HG03575 (cell line): ENCODE results near the gene MAPK12.

Experiments
- ATAC-seq: cut with Tn5 transposase; IDR thresholded peaks from one replicate; pipeline ENCODE4 v1.9.1; 2021; ENCODE audit not compliant: unreplicated experiment, insufficient number of reproducible peaks, low FRiP score; ENCODE audit errors: extremely low read depth

MAPK12 gene

GRCh38 chr22:50221410-50222300 lies 39.8 kb downstream of the MAPK12 start:
- no peak for ATAC-seq

GRCh38 chr22:50220603-50221409 lies 40.7 kb downstream of the MAPK12 start:
- ATAC-seq, result no peak

GRCh38 chr22:50219800-50220602 lies 41.5 kb downstream of the MAPK12 start:
- no peak for ATAC-seq

GRCh38 chr22:50218996-50219727 lies 42.3 kb downstream of the MAPK12 start:
- ATAC-seq, result no peak

GRCh38 chr22:50218153-50218995 lies 43.1 kb downstream of the MAPK12 start:
- ATAC-seq, result no peak

- no peak for ATAC-seq
Measured at GRCh38 chr22:50217543-50218152, 43.8 kb downstream of the MAPK12 start.

GRCh38 chr22:50216684-50217520 lies 44.6 kb downstream of the MAPK12 start:
- no peak for ATAC-seq

- ATAC-seq, result no peak
Measured at GRCh38 chr22:50216055-50216683, 45.3 kb downstream of the MAPK12 start.

- ATAC-seq, result no peak
Measured at GRCh38 chr22:50215297-50216054, 46.0 kb downstream of the MAPK12 start.

GRCh38 chr22:50213263-50213662 lies 48.2 kb downstream of the MAPK12 start:
- ATAC-seq, result no peak

GRCh38 chr22:50211147-50211546 lies 50.3 kb downstream of the MAPK12 start:
- no peak for ATAC-seq

- ATAC-seq, result no peak
Measured at GRCh38 chr22:50210378-50211139, 50.9 kb downstream of the MAPK12 start.

GRCh38 chr22:50209893-50210292 lies 51.6 kb downstream of the MAPK12 start:
- ATAC-seq, result no peak

- ATAC-seq, result no peak
Measured at GRCh38 chr22:50208939-50209892, 52.3 kb downstream of the MAPK12 start.
